ENCODE measurements around the gene CBY1.

The CBY1 gene

GRCh38 chr22:38649841-38650522 lies 6.5 kb upstream of the CBY1 start:
- no peak for DNase-seq

GRCh38 chr22:38652859-38653258 lies 3.6 kb upstream of the CBY1 start:
- no peak for DNase-seq

- DNase-seq = no peak
These were observed 2.7 kb upstream of the CBY1 start for GRCh38 chr22:38653741-38654140.

- DNase-seq = peak in 6 of 58 donors; percentile 28 to 68 (median 56)
These were observed 751 bp upstream of the CBY1 start for GRCh38 chr22:38655519-38656255.

GRCh38 chr22:38657045-38657909 lies 839 bp downstream of the CBY1 start:
- DNase-seq = peak in 1 of 58 donors; percentile 11

GRCh38 chr22:38674888-38675287 lies 18.4 kb downstream of the CBY1 start:
- DNase-seq = peak in 38 of 58 donors; percentile 11 to 67 (median 31)

- DNase-seq = no peak
These were observed 19.4 kb downstream of the CBY1 start for GRCh38 chr22:38675833-38676232.

GRCh38 chr22:38681582-38682335 lies 25.3 kb downstream of the CBY1 start, which contains the start of gene TOMM22:
TOMM22 (plus strand) TSS chr22:38681957; CDS start chr22:38681979, 22 bp downstream.
- peak; percentile 37 to 93 (median 84) for DNase-seq

GRCh38 chr22:38684895-38685294 lies 28.5 kb downstream of the CBY1 start:
- no peak for DNase-seq

GRCh38 chr22:38685761-38686160 lies 29.3 kb downstream of the CBY1 start:
- DNase-seq = no peak

- no peak for DNase-seq
These were observed 33.2 kb downstream of the CBY1 start for GRCh38 chr22:38689651-38690050.

GRCh38 chr22:38694049-38694448 lies 37.6 kb downstream of the CBY1 start:
- DNase-seq = no peak

- DNase-seq = no peak
These were observed 38.5 kb downstream of the CBY1 start for GRCh38 chr22:38694940-38695339.

- DNase-seq = no peak
These were observed 40.4 kb downstream of the CBY1 start for GRCh38 chr22:38696606-38697424.

- peak in 2 of 58 donors; percentile 15 to 20 for DNase-seq
These were observed 41.1 kb downstream of the CBY1 start for GRCh38 chr22:38697425-38698089.

- no peak for DNase-seq
These were observed 42.1 kb downstream of the CBY1 start for GRCh38 chr22:38698407-38699094.

- DNase-seq = no peak
These were observed 42.7 kb downstream of the CBY1 start for GRCh38 chr22:38699143-38699542.

GRCh38 chr22:38699784-38700183 lies 43.3 kb downstream of the CBY1 start:
- DNase-seq = no peak

- peak in 8 of 58 donors; percentile 24 to 82 (median 58) for DNase-seq
These were observed 43.9 kb downstream of the CBY1 start for GRCh38 chr22:38700270-38700788.

All from anterior cingulate cortex (tissue), 58 donors.